HCT116 (cell line): ENCODE measurements around the gene TCFL5. TPM values are rescaled to one million over a fixed set of nuclear protein-coding genes. Genes with fewer than 3 reads are reported as not detected.

Experiments
- ATAC-seq: fragments of 200-7000 bp; cut with Tn5 transposase; 2 replicates; pipeline ENCODE4 v1.9.1; 2020; ENCODE audit warnings: mild to moderate bottlenecking, moderate library complexity
- BruUV-seq: library from RNA; stranded (reverse); fragments of 400-500 nt; replicated peaks from 2 replicates; lab custom pipeline; 2021; lab: Mats Ljungman, UMichigan
- CTCF ChIA-PET: fragments of 300-600 bp; sonication (Branson Sonifier 250); formaldehyde crosslinking; loops from one replicate; lab custom pipeline; 2021; ENCODE audit warnings: antibody characterized with exemption; lab: Charles Lee
- POLR2A ChIA-PET: fragments of 300-600, 350-600 bp; sonication (Branson Sonifier 250); formaldehyde crosslinking; loops from one replicate; lab custom pipeline; 2021; ENCODE audit warnings: antibody characterized with exemption; lab: Charles Lee
- RAD21 ChIA-PET, 2 experiments: fragments of 300-600 bp; sonication (Branson Sonifier 250); formaldehyde crosslinking; loops; one replicate each; lab custom pipeline; 2023; ENCODE audit warnings: low total read pairs in 2 of 2; ENCODE audit not compliant: uncharacterized antibody in 2 of 2, unreplicated experiment in 2 of 2, low non-redundant PET in 1 of 2; lab: Charles Lee
- DNase-seq: peaks from one replicate; pipeline ENCODE4 v3.0.0-alpha.2; 2010; ENCODE audit warnings: low read depth, low spot score
- H2AFZ ChIP-seq: fragments of 200-600 bp; shearing (Covaris generic), sonication (generic); 2 replicates; pipeline ENCODE4 v1.6.1; 2017; ENCODE audit warnings: low read depth, mixed run types, mixed read lengths, antibody characterized with exemption, low read length; ENCODE audit not compliant: poor library complexity, severe bottlenecking
- H3K27ac ChIP-seq: 2 replicates; pipeline ENCODE4 v1.5.1; 2012; ENCODE audit warnings: low read depth, low read length
- H3K27me3 ChIP-seq: fragments of 200-600 bp; sonication (generic); 2 replicates; pipeline ENCODE4 v1.6.1; 2016; ENCODE audit warnings: mixed run types, low read length, mixed read lengths; ENCODE audit not compliant: insufficient read depth
- H3K36me3 ChIP-seq, 2 experiments: fragments of 200-500 bp in 1 of 2; fragments of 200-600 bp in 1 of 2; sonication (Bioruptor generic) in 1 of 2; sonication (generic) in 1 of 2; 2 replicates each; pipeline versions ENCODE4 v1.5.1 to v1.6.1; 2014 to 2016; ENCODE audit warnings: low read length in 2 of 2, inconsistent platforms in 1 of 2, mixed read lengths in 1 of 2, mixed run types in 1 of 2; ENCODE audit not compliant: insufficient read depth in 2 of 2, control insufficient read depth in 1 of 2
- H3K4me1 ChIP-seq, 2 experiments: fragments of 200-600 bp in 1 of 2; sonication (generic) in 1 of 2; 2 replicates each; pipeline versions ENCODE4 v1.5.1 to v1.6.1; 2012 to 2017; ENCODE audit warnings: low read length in 2 of 2, inconsistent platforms in 1 of 2, mild to moderate bottlenecking in 1 of 2, mixed read lengths in 1 of 2, mixed run types in 1 of 2, moderate library complexity in 1 of 2; ENCODE audit not compliant: insufficient read depth in 2 of 2, control insufficient read depth in 1 of 2
- H3K4me2 ChIP-seq: fragments of 200-600 bp; sonication (generic); 2 replicates; pipeline ENCODE4 v1.6.1; 2017; ENCODE audit warnings: mixed run types, low read length, mixed read lengths
- H3K4me3 ChIP-seq, 2 experiments: fragments of 200-600 bp in 1 of 2; sonication (generic) in 1 of 2; replicated peaks in 1 of 2; 2 replicates each; pipeline ENCODE4 v1.5.1; 2011 to 2016; ENCODE audit warnings: low read length in 2 of 2, control low read depth in 1 of 2, low read depth in 1 of 2, mild to moderate bottlenecking in 1 of 2, mixed read lengths in 1 of 2, mixed run types in 1 of 2
- H3K79me2 ChIP-seq: fragments of 200-600 bp; sonication (generic); 2 replicates; pipeline ENCODE4 v1.6.1; 2017; ENCODE audit warnings: mild to moderate bottlenecking, mixed run types, low read length, moderate library complexity, mixed read lengths; ENCODE audit not compliant: insufficient read depth
- H3K9ac ChIP-seq: fragments of 200-600 bp; sonication (generic); 2 replicates; pipeline ENCODE4 v1.6.1; 2016; ENCODE audit warnings: low read length, mixed read lengths
- H3K9me2 ChIP-seq: fragments of 200-600 bp; sonication (generic), shearing (Covaris generic); 2 replicates; pipeline ENCODE4 v1.6.1; 2017; ENCODE audit warnings: mixed run types, mild to moderate bottlenecking, moderate library complexity; ENCODE audit not compliant: insufficient read depth
- H3K9me3 ChIP-seq, 2 experiments: fragments of 200-500 bp in 1 of 2; fragments of 200-600 bp in 1 of 2; sonication (Bioruptor generic) in 1 of 2; sonication (generic) in 1 of 2; 2 replicates each; pipeline ENCODE4 v1.6.1; 2014 to 2017; ENCODE audit warnings: low read length in 2 of 2, mixed read lengths in 2 of 2, inconsistent platforms in 1 of 2, low read depth in 1 of 2, mild to moderate bottlenecking in 1 of 2, mixed run types in 1 of 2, moderate library complexity in 1 of 2; ENCODE audit not compliant: control insufficient read depth in 1 of 2, insufficient read depth in 1 of 2
- H4K20me1 ChIP-seq: fragments of 200-600 bp; sonication (generic), shearing (Covaris generic); 2 replicates; pipeline ENCODE4 v1.6.1; 2017; ENCODE audit warnings: mixed run types, mild to moderate bottlenecking, moderate library complexity; ENCODE audit not compliant: insufficient read depth
- CEBPB ChIP-seq: IDR thresholded peaks from 2 replicates; pipeline ENCODE4 v1.6.1; 2012; ENCODE audit warnings: low read depth
- EGR1 ChIP-seq: IDR thresholded peaks from 2 replicates; pipeline ENCODE4 v1.6.1; 2012; ENCODE audit warnings: low read depth
- EZH2 ChIP-seq: fragments of 200-600 bp; sonication (generic); IDR thresholded peaks from 2 replicates; pipeline ENCODE4 v1.6.1; 2017; ENCODE audit warnings: antibody characterized with exemption, mixed run types
- FOSL1 ChIP-seq: IDR thresholded peaks from 2 replicates; pipeline ENCODE4 v1.6.1; 2012; ENCODE audit warnings: low read depth
- MAX ChIP-seq: IDR thresholded peaks from 2 replicates; pipeline ENCODE4 v1.6.1; 2012
- POLR2AphosphoS5 ChIP-seq: IDR thresholded peaks from 2 replicates; pipeline ENCODE4 v1.6.1; 2011; ENCODE audit warnings: mild to moderate bottlenecking, low read depth, low read length, moderate library complexity
- RAD21 ChIP-seq: IDR thresholded peaks from 2 replicates; pipeline ENCODE4 v1.6.1; 2012; ENCODE audit warnings: low read depth, mild to moderate bottlenecking
- REST ChIP-seq: IDR thresholded peaks from 2 replicates; pipeline ENCODE4 v1.6.1; 2012; ENCODE audit warnings: low read depth
- SIN3A ChIP-seq: IDR thresholded peaks from 2 replicates; pipeline ENCODE4 v1.6.1; 2012; ENCODE audit warnings: low read depth
- TCF7L2 ChIP-seq: IDR thresholded peaks from 2 replicates; pipeline ENCODE4 v1.7.0; 2011; ENCODE audit warnings: borderline replicate concordance, inconsistent platforms; ENCODE audit not compliant: insufficient read depth, insufficient read length; ENCODE audit errors: extremely low read depth
- ZFX ChIP-seq: fragments of 450-650 bp; IDR thresholded peaks from 2 replicates; pipeline ENCODE4 v1.6.1; 2017
- ZNF274 ChIP-seq: fragments of 200-500 bp; sonication (Bioruptor generic); IDR thresholded peaks from 2 replicates; pipeline ENCODE4 v1.6.1; 2014; ENCODE audit warnings: mild to moderate bottlenecking, low read depth, low read length, inconsistent platforms
- intact Hi-C: fragments of 100-400 bp; cut with micrococcal nuclease; formaldehyde crosslinking; loops from 2 replicates; pipeline ENCODE4 v1.10.0; 2022
- total RNA-seq: library from RNA; stranded (reverse); gene quantifications from one replicate; pipeline ENCODE4 v1.2.1, GENCODE V29; 2021; ENCODE audit not compliant: unreplicated experiment

Gene TCFL5
- total RNA-seq, 1 experiment from 2014 or later = 20.4 TPM

GRCh38 chr20:62793757-62794006, 67.9 kb downstream of the TCFL5 start:
- Histone ChIP-seq H3K9ac (peak overlapping the region; percentile 72), H3K4me3 (peak overlapping the region; percentile 45 to 61), H3K9me2 (no peaks in the 10 kb centered on the region), H3K27ac (peak overlapping the region; percentile 74), H3K4me2 (peak overlapping the region; percentile 98), H2AFZ (no peak overlapping the region), H3K4me1 (peaks cover 23 to 67% of the 10 kb centered on the region in 2 experiments), H3K27me3 (no peaks in the 10 kb centered on the region), H4K20me1 (no peaks in the 10 kb centered on the region), H3K9me3 (no peaks in the 10 kb centered on the region), H3K36me3 (peaks cover 3 to 13% of the 10 kb centered on the region in 2 experiments; a peak in 2 of 4 replicates), H3K79me2 (peaks cover 19% of the 10 kb centered on the region)
- ChIA-PET POLR2A (interaction anchor here (1.0 to 1.5 kb wide), 8 partner anchors 10 to 195 kb away, joined by 3 to 9 read pairs (median 4); no protein-coding TSS in a partner anchor), CTCF (interaction anchor here (0.5 to 2.3 kb wide), 12 partner anchors 11 to 657 kb away, joined by 3 to 10 read pairs (median 4); partner anchors contain the start of gene OGFR), RAD21 (no interaction called here)
- TF ChIP-seq EZH2 (no peak), RAD21 (no peak)
- DNase-seq (no peak), ATAC-seq (peak; percentile 39)
- TSS peak; percentile 82 for BruUV-seq
- intact Hi-C loops = loop anchor here (2.0 to 5.0 kb wide), 2 partner anchors 59 to 291 kb away; no protein-coding TSS in a partner anchor

GRCh38 chr20:62792940-62793756, 68.5 kb downstream of the TCFL5 start:
- CTCF ChIA-PET = interaction anchor here (1.2 to 2.3 kb wide), 5 partner anchors 15 to 315 kb away, joined by 3 to 10 read pairs (median 6); no protein-coding TSS in a partner anchor
- ATAC-seq = no peak
- peak overlapping the region; percentile 74 for H3K27ac ChIP-seq
- POLR2A ChIA-PET = interaction anchor here (1.4 to 1.5 kb wide), 3 partner anchors 14 to 59 kb away, joined by 5 to 9 read pairs (median 6); no protein-coding TSS in a partner anchor
- no peaks in the 10 kb centered on the region for H3K9me3 ChIP-seq
- H3K4me2 ChIP-seq = peak overlapping the region; percentile 98
- peaks cover 23 to 64% of the 10 kb centered on the region in 2 experiments for H3K4me1 ChIP-seq
- RAD21 ChIA-PET = no interaction called here
- H3K4me3 ChIP-seq = peak overlapping the region; percentile 45 to 61
- H4K20me1 ChIP-seq = no peaks in the 10 kb centered on the region
- H2AFZ ChIP-seq = no peak overlapping the region
- TF ChIP-seq POLR2AphosphoS5 (no peak), REST (no peak), ZFX (no peak), SIN3A (no peak), FOSL1 (no peak), CEBPB (no peak), ZNF274 (no peak), TCF7L2 (no peak), MAX (no peak), EGR1 (no peak)
- H3K9me2 ChIP-seq = no peaks in the 10 kb centered on the region
- no peak for DNase-seq
- peaks cover 0 to 8% of the 10 kb centered on the region in 2 experiments; a peak in 1 of 4 replicates for H3K36me3 ChIP-seq
- BruUV-seq = no TSS peak
- intact Hi-C loops = loop anchor here (5.0 kb wide), 1 partner anchor 291 kb away; no protein-coding TSS in a partner anchor
- peak overlapping the region; percentile 72 for H3K9ac ChIP-seq
- no peaks in the 10 kb centered on the region for H3K27me3 ChIP-seq
- peaks cover 13% of the 10 kb centered on the region for H3K79me2 ChIP-seq
